Stimulated activated CD4-positive, alpha-beta T cell treated with anti-CD3 and anti-CD28 coated beads, Interleukin-12 subunit alpha, Interleukin-12 subunit beta, amount 100 ng/mL, for 48 hours (primary cell): ENCODE measurements around the gene CARD9.
"Not testable (repeated sequence)": the region's sequence is repeated elsewhere in the genome, so short reads cannot be mapped to it uniquely, and the experiment has no call there.

Experiments
- DNase-seq, 3 donors: peaks; one replicate each; pipeline ENCODE4 v3.0.0-alpha.2; 2020; ENCODE audit warnings: low read depth in 2 of 3, low spot score in 1 of 3

Gene CARD9, protein sequence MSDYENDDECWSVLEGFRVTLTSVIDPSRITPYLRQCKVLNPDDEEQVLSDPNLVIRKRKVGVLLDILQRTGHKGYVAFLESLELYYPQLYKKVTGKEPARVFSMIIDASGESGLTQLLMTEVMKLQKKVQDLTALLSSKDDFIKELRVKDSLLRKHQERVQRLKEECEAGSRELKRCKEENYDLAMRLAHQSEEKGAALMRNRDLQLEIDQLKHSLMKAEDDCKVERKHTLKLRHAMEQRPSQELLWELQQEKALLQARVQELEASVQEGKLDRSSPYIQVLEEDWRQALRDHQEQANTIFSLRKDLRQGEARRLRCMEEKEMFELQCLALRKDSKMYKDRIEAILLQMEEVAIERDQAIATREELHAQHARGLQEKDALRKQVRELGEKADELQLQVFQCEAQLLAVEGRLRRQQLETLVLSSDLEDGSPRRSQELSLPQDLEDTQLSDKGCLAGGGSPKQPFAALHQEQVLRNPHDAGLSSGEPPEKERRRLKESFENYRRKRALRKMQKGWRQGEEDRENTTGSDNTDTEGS

DNA sequence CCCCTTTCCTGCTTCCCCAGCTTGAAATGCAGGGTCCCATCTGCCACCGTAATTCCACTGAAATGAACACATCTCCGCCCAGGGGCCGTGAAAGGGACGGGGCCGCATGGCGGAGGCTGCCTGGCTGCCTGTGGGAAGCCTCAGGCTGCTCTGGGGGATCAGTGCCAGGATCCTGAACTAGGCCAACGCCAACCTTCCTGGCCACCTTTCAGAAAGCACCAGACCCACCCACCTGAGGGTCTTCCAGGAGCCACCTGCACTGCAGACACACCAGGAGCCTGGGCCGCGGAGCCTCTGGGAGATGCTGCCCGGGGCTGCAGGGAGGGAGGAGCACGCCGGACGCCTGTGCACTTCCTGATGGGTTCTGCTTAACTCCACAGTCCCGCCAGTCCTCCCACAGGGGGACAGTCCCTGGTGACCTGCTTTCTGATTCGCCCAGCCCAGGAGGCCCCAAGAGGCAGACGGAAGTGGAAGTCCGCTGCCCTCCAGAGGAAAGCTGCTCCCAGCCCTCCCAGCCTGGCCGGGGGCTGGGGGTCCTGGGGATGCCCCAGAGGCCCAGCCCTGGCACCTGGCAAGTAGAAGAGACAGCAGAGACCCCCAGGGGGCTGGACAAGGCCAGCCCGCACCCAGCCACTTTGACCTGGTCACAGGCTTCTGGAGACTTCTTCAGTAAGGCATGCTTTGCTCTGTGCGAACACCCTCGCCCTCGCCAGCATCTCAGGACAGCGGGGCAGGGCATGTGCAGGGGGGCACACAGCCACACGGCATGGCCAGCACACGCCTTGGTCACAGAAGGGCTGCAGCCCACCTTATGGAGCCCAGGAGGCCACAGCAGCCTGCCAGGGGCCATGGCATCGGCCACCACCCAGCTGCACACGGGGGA, at the start of gene CARD9:
Gene CARD9, minus strand, starts transcription at position 370 of the 883 bp plus-strand sequence. CDS start 1,591 bp downstream, outside the sequence.
- no peak for DNase-seq

GRCh38 chr9:136422876-136423275, 49.4 kb upstream of the CARD9 start:
- DNase-seq: no peak

- DNase-seq: no peak
These were observed 48.3 kb upstream of the CARD9 start for GRCh38 chr9:136421791-136422190.

GRCh38 chr9:136419092-136419420, 45.6 kb upstream of the CARD9 start:
- no peak for DNase-seq

DNA sequence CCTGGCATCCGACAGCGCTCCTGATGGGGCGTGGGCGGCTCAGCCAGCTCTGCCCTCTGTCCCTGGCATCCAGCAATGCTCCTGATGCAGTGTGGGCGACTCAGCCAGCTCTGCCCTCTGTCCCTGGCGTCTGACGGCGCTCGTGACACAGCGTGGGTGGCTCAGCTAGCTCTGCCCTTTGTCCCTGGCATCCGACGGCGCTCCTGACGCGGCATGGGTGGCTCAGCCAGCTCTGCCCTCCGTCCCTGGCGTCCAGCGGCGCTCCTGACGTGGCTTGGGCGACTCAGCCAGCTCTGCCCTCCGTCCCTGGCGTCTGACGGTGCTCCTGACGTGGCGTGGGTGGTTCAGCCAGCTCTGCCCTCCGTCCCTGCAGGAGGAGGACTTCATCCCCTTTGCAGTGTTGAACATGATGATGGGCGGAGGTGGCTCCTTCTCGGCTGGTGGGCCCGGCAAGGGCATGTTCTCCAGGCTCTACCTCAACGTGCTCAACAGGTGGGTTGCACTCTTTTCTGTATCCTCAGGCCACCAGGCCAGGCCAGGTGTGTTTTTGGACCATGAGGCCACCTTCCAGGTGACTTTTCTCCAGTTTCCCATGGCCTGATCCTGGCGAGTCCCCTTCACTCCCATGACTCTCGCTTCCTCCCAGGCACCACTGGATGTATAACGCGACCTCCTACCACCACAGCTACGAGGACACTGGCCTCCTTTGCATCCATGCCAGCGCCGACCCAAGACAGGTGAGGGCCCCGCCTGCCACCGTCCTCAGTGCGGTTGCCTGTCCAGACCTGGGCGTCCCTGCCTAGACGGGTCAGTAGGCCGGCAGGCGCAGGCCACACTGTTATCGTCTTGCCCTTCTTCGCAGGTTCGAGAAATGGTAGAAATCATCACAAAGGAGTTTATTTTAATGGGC, 45.0 kb upstream of the CARD9 start:
- no peak for DNase-seq

DNA sequence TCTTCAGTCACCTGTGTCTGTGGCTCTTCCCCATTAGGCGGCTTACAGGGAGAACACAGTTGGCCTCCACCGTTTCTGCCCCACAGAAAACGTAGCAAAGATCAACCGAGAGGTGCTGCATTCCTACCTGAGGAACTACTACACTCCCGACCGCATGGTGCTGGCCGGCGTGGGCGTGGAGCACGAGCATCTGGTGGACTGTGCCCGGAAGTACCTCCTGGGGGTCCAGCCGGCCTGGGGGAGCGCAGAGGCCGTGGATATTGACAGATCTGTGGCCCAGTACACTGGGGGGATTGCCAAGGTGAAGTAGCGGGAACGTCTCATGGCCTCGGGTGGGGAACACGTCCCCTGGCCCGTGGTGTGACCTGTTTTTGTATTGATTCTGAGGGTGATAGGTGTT, 43.4 kb upstream of the CARD9 start:
- DNase-seq: no peak

- no peak for DNase-seq
These were observed 43.0 kb upstream of the CARD9 start for GRCh38 chr9:136416427-136416826.

DNA sequence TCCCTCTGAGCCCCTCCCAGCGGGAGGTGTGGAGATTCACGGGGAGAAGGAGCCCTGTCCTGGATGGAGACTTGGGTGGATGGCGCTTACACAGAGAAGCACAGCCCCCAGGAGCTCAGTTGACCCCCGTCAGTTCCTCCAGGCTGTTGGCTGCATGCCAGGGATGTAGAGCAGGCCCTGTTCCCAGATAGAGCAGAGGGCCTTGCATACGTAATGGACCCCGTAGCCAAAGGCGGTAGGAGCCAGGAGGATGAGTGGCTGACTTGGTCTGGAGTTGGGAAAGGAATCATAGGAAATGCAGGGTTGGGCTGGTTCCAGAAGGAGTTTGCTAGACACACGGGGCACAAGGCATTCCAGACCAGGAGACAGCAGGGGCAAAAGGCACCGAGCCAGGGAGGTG, 39.5 kb upstream of the CARD9 start:
- no peak for DNase-seq

- no peak for DNase-seq
These were observed 37.9 kb upstream of the CARD9 start for GRCh38 chr9:136411378-136411777.

- DNase-seq: peak; percentile 91 to 98 (median 95)
These were observed 37.2 kb upstream of the CARD9 start, which contains the start of the genes ENTR1 and PMPCA for GRCh38 chr9:136410500-136411287. Gene ENTR1, minus strand, starts transcription at chr9:136410614. Its CDS starts 217 bp downstream, at chr9:136410397. Gene PMPCA, plus strand, starts transcription at chr9:136410658. Its CDS starts 11 bp downstream, at chr9:136410669.

- peak in 1 of 3 donors; percentile 26 for DNase-seq
These were observed 36.3 kb upstream of the CARD9 start for GRCh38 chr9:136409557-136410455.

GRCh38 chr9:136407911-136408310, 34.4 kb upstream of the CARD9 start:
- DNase-seq: no peak

DNA sequence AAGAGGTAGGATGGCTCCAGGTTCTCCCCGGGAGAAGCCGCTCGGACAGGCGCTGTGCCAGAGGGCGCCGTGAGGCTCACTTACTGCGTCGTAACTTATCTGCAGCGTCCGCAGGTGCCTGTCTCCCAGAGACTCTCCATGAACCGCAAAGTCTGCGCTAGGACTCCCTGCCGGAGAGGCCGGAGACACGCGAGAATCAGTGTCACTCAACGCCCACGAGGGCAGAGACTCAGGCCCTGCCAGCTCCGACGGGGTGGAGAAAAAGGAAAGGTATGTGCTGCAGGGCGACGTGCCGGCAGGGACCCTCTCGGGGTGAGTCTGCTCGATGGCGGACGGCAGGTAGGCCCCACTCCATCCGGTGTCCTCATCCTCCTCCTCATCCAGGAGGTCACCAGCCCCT, 33.6 kb upstream of the CARD9 start:
- not testable (repeated sequence) for DNase-seq

DNA sequence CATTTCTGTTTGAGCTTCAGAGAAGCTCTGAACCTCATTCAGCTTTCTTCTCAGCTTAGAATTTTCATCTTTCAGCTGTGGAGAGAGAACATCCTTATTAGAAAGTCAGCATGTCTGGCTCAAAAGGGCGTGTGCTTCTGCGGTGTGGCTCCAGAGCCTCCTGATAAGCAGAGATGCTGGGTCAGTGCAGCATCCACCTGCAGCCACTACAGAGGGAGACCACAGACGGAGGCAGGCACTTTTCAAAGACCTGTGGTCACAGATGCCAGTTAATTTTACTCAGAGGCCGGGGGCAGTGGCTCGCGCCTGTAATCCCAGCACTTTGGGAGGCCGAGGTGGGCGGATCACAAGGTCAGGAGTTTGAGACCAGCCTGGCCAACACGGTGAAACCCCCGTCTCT, 32.4 kb upstream of the CARD9 start:
- not testable (repeated sequence) for DNase-seq

- no peak for DNase-seq
These were observed 32.0 kb upstream of the CARD9 start for GRCh38 chr9:136405481-136405880.

DNA sequence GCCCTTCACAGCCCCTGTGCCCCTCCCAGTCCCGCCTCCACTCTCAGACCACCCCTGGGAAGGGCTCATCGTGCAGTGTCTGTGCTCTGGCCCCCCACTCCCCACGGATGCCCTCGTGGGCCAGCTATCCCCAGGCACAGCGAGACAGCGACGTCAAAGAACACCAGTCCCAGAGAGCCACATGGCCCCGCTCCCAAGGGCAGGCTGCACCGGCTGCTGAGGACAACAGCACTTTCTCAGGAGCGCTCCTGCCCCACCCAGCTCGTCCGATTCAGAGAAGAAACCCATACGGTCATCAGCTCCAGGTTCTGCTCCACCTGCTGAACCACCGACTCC, 31.3 kb upstream of the CARD9 start:
- no peak for DNase-seq

DNA sequence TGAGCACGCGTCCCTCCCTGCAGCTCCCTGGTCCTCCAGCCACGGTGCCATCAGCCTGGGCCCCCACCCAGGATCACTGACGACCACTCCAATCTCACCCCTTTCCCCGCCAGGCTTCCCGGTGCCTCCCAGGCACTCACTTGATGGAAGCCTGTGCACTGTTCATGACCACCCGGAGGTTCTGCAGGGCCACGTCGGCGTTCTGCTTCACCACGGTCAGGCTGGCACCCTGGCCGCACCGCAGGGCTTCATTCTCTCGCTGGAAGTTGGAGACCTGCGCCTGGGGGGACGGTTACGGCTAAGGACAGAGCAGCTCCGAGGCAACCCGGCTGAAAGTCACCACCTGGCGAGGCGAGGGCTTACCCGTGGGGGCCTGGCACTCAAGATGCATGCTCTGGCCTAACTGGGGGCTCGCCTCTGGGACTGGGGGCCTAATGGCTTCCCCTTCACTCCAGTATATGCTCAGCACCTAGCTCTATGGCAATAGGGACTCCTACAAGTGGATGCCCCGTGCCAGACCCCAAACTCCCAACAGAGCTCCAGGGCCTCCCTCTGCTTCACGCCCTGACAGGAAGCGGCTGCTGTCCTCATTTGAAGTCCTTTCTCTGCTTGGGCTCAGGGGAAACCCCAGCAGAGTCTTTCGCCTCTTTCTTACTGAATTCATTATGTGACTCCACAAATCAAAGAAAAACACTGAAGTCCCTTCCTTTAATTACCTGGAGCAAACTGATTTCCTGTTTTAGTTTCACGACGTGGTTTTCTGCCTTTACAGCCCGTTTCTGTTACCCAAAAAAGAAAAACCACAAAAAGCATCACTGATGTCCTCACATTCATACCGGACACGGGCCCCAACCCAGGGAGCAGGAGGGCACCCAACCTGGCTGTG, 30.7 kb upstream of the CARD9 start:
- peak; percentile 31 to 42 (median 34) for DNase-seq

- peak; percentile 56 to 69 (median 63) for DNase-seq
These were observed 30.1 kb upstream of the CARD9 start for GRCh38 chr9:136403538-136403914.
